DND-41 (cell line): ENCODE results near the gene HHIP.

ENCODE experiments used
- ATAC-seq: fragments of 200-7000 bp; cut with Tn5 transposase; 3 replicates; pipeline ENCODE4 v1.9.1; 2021; ENCODE audit warnings: low read depth; ENCODE audit not compliant: insufficient read depth
- DNase-seq: peaks from one replicate; pipeline ENCODE4 v3.0.0-alpha.2; 2020
- H2AFZ ChIP-seq: 2 replicates; pipeline ENCODE4 v1.6.0; 2012; ENCODE audit warnings: low read depth, low read length
- H3K27ac ChIP-seq: 2 replicates; pipeline ENCODE4 v1.5.1; 2012; ENCODE audit warnings: low read length, inconsistent platforms
- H3K27me3 ChIP-seq: fragments of 200-600 bp; sonication (generic); 2 replicates; pipeline ENCODE4 v1.6.0; 2012; ENCODE audit warnings: low read length, mild to moderate bottlenecking, inconsistent platforms; ENCODE audit not compliant: insufficient read depth, poor library complexity
- H3K36me3 ChIP-seq: 2 replicates; pipeline ENCODE4 v1.5.1; 2012; ENCODE audit warnings: low read length, inconsistent platforms; ENCODE audit not compliant: insufficient read depth
- H3K4me1 ChIP-seq: 2 replicates; pipeline ENCODE4 v1.5.1; 2012; ENCODE audit warnings: mild to moderate bottlenecking, low read length; ENCODE audit not compliant: insufficient read depth
- H3K4me2 ChIP-seq: 2 replicates; pipeline ENCODE4 v1.6.0; 2012; ENCODE audit warnings: mild to moderate bottlenecking, moderate library complexity, low read length, inconsistent platforms; ENCODE audit not compliant: insufficient read depth
- H3K4me3 ChIP-seq, 2 experiments: fragments of 200-600 bp in 1 of 2; shearing (Covaris generic) in 1 of 2; 2 replicates each; pipeline ENCODE4 v1.5.1; 2012 to 2016; ENCODE audit warnings: inconsistent platforms in 2 of 2, low read length in 2 of 2, mild to moderate bottlenecking in 2 of 2, low read depth in 1 of 2, moderate library complexity in 1 of 2
- H3K79me2 ChIP-seq: 2 replicates; pipeline ENCODE4 v1.6.0; 2012; ENCODE audit warnings: low read length, inconsistent platforms; ENCODE audit not compliant: insufficient read depth
- H3K9ac ChIP-seq: 2 replicates; pipeline ENCODE4 v1.6.0; 2012; ENCODE audit warnings: low read depth, mild to moderate bottlenecking, inconsistent platforms, low read length, moderate library complexity
- H3K9me3 ChIP-seq: 2 replicates; pipeline ENCODE4 v1.5.1; 2012; ENCODE audit warnings: low read length, moderate library complexity, mild to moderate bottlenecking, inconsistent platforms; ENCODE audit not compliant: insufficient read depth, severe bottlenecking
- H4K20me1 ChIP-seq: 2 replicates; pipeline ENCODE4 v1.6.0; 2012; ENCODE audit warnings: low read length; ENCODE audit not compliant: insufficient read depth
- EZH2 ChIP-seq: IDR thresholded peaks from 3 replicates; pipeline ENCODE4 v1.6.1; 2012; ENCODE audit warnings: borderline replicate concordance, low read depth, mild to moderate bottlenecking, moderate library complexity, low read length, inconsistent platforms; ENCODE audit not compliant: severe bottlenecking
- TF ChIP-seq, protein P1 (sequence below): IDR thresholded peaks from 2 replicates; pipeline ENCODE4 v1.5.1; 2012; ENCODE audit warnings: borderline replicate concordance, low read length, moderate library complexity, mild to moderate bottlenecking; ENCODE audit not compliant: poor library complexity, severe bottlenecking; ENCODE audit errors: extremely low read depth

The HHIP gene

DNA sequence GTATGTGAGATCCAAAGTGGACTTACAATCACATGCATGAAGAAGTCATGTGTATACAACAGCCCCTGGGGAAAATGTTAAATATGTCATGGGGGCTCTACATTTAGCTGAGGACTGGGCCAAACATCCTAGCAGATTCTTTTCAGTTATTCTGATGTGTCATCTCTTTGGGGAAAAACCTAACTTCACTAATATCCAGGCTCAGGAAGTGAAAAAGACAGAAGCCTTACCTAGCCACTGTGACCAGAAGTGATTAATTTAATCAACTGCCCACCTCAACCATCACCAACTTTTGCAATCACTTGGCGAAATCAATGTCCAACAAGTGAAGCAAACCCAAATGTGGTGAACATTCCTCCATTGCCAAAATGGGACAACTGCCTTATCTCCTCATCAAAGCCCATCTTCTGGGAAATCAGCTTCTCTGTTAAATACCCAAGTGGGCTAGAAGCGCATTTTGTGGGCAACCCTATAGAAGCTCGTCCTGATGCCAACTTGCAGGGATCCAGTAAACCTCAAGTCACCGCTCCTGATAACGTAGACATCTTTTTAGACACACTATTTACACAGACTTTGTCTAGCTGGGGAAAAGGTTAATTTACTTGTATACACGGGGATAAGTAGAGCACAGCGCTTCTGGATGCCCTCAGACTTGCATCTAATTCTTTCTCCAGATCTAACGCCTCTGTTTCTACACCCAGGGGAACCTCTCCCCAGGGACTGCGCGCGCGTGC is 1.4 kb upstream of the HHIP start:
- H3K27ac ChIP-seq = peak overlapping the region; percentile 53
- ATAC-seq (no peak), DNase-seq (peak; percentile 29)
- no peaks in the 10 kb centered on the region; the same call in 1 of the 2 replicates for H4K20me1 ChIP-seq
- no peaks in the 10 kb centered on the region for H3K27me3 ChIP-seq
- no peaks in the 10 kb centered on the region for H3K9me3 ChIP-seq
- no peak overlapping the region for H3K9ac ChIP-seq
- H3K4me1 ChIP-seq = peaks cover 36% of the 10 kb centered on the region
- H3K4me2 ChIP-seq = peak overlapping the region; percentile 70; the same call in 1 of the 2 replicates
- peaks cover 47% of the 10 kb centered on the region for H3K79me2 ChIP-seq
- peaks cover 11% of the 10 kb centered on the region for H3K36me3 ChIP-seq
- TF ChIP-seq, protein P1, sequence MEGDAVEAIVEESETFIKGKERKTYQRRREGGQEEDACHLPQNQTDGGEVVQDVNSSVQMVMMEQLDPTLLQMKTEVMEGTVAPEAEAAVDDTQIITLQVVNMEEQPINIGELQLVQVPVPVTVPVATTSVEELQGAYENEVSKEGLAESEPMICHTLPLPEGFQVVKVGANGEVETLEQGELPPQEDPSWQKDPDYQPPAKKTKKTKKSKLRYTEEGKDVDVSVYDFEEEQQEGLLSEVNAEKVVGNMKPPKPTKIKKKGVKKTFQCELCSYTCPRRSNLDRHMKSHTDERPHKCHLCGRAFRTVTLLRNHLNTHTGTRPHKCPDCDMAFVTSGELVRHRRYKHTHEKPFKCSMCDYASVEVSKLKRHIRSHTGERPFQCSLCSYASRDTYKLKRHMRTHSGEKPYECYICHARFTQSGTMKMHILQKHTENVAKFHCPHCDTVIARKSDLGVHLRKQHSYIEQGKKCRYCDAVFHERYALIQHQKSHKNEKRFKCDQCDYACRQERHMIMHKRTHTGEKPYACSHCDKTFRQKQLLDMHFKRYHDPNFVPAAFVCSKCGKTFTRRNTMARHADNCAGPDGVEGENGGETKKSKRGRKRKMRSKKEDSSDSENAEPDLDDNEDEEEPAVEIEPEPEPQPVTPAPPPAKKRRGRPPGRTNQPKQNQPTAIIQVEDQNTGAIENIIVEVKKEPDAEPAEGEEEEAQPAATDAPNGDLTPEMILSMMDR = no peak
- TF ChIP-seq EZH2 = no peak
- H3K4me3 ChIP-seq = peak overlapping the region in 1 of 2 experiments; percentile 78; a peak in 1 of 4 replicates
- no peak overlapping the region for H2AFZ ChIP-seq

DNA sequence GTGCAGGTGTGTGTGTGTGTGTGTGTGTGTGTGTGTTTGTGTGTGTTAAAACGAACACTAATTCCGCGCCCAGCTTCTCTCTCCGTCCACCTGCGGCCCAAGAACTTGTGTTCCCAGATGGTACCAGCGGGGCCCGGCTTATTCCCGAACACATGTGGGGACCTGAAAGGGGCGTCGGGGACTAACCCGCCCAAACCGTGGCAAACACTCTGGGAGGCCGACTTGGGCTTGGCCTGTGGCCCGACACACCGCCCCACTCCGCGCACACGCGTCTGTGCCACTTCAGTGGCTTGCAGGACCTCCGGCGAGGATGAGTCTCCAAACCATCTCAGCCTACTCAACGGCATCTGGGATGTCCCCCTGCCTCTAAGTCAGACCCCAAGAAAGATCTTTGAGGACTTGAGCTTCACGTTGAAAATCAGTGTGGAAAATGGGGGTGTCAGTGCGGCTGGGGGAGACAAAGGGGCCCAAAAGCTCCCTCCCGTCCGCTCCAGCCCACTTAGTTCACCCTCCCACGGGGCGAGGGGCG is 790 bp upstream of the HHIP start:
- H2AFZ ChIP-seq = peak overlapping the region; percentile 84; the same call in 1 of the 2 replicates
- H3K27me3 ChIP-seq = no peaks in the 10 kb centered on the region
- peak overlapping the region in 1 of 2 experiments; percentile 78; a peak in 3 of 4 replicates for H3K4me3 ChIP-seq
- H3K36me3 ChIP-seq = peaks cover 11% of the 10 kb centered on the region
- ATAC-seq (no peak), DNase-seq (no peak)
- TF ChIP-seq, protein P1 = no peak
- TF ChIP-seq EZH2 = no peak
- H3K27ac ChIP-seq = peak overlapping the region; percentile 90
- H3K79me2 ChIP-seq = peaks cover 53% of the 10 kb centered on the region
- peak overlapping the region; percentile 70 for H3K4me2 ChIP-seq
- peak overlapping the region; percentile 74; the same call in 1 of the 2 replicates for H3K9ac ChIP-seq
- H4K20me1 ChIP-seq = no peaks in the 10 kb centered on the region; the same call in 1 of the 2 replicates
- no peaks in the 10 kb centered on the region for H3K9me3 ChIP-seq
- H3K4me1 ChIP-seq = peaks cover 42% of the 10 kb centered on the region

DNA sequence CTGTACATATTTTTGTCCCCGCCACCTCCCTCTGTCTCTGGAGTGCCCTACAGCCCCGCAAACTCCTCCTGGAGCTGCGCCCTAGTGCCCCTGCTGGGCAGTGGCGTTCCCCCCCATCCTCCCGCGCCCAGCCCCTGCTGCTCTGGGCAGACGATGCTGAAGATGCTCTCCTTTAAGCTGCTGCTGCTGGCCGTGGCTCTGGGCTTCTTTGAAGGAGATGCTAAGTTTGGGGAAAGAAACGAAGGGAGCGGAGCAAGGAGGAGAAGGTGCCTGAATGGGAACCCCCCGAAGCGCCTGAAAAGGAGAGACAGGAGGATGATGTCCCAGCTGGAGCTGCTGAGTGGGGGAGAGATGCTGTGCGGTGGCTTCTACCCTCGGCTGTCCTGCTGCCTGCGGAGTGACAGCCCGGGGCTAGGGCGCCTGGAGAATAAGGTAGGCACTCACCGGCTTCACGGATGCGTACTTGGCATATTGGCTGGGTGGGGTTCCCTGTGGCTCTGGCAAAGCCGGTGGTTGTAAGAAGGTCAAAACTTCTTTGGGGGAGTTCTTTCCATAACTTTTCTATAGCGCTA is 653 bp downstream of the HHIP start:
- peaks cover 54% of the 10 kb centered on the region for H3K4me1 ChIP-seq
- H4K20me1 ChIP-seq = no peaks in the 10 kb centered on the region; the same call in 1 of the 2 replicates
- TF ChIP-seq, protein P1 = peak; percentile 58
- TF ChIP-seq EZH2 = no peak
- peak overlapping the region; percentile 90 for H3K27ac ChIP-seq
- H2AFZ ChIP-seq = peak overlapping the region; percentile 84
- H3K4me2 ChIP-seq = peak overlapping the region; percentile 70
- H3K36me3 ChIP-seq = peaks cover 11% of the 10 kb centered on the region
- peaks cover 68% of the 10 kb centered on the region for H3K79me2 ChIP-seq
- no peaks in the 10 kb centered on the region for H3K27me3 ChIP-seq
- DNase-seq (peak; percentile 64), ATAC-seq (peak; percentile 54)
- peak overlapping the region; percentile 74 for H3K9ac ChIP-seq
- H3K9me3 ChIP-seq = no peaks in the 10 kb centered on the region
- peak overlapping the region; percentile 40 to 78 for H3K4me3 ChIP-seq
